H9 (cell line): ENCODE results near the gene HAUS6. TPM values are rescaled to one million over a fixed set of nuclear protein-coding genes. Genes with fewer than 3 reads are reported as not detected.

ENCODE experiments used
- DNase-seq: peaks from one replicate; pipeline ENCODE4 v3.0.0-alpha.2; 2017
- H2AFZ ChIP-seq: one replicate; pipeline ENCODE4 v1.6.1; 2013; ENCODE audit warnings: mild to moderate bottlenecking, low read length, control low read depth, moderate library complexity
- H2AK5ac ChIP-seq: 2 replicates; pipeline ENCODE4 v1.6.1; 2013; ENCODE audit warnings: low read length, control low read depth, mixed read lengths; ENCODE audit not compliant: insufficient read length
- H2BK120ac ChIP-seq: one replicate; pipeline ENCODE4 v1.6.1; 2013; ENCODE audit warnings: low read depth, mild to moderate bottlenecking, low read length, control low read depth, inconsistent platforms; ENCODE audit not compliant: poor library complexity, severe bottlenecking
- H2BK12ac ChIP-seq: 2 replicates; pipeline ENCODE4 v1.6.1; 2013; ENCODE audit warnings: low read length, control low read depth, mixed read lengths, low read depth; ENCODE audit not compliant: insufficient read length
- H2BK15ac ChIP-seq: 2 replicates; pipeline ENCODE4 v1.6.1; 2013; ENCODE audit warnings: low read depth, low read length, control low read depth
- H2BK20ac ChIP-seq: one replicate; pipeline ENCODE4 v1.6.1; 2013; ENCODE audit warnings: low read depth, mild to moderate bottlenecking, low read length, control low read depth, inconsistent platforms; ENCODE audit not compliant: poor library complexity, severe bottlenecking
- H2BK5ac ChIP-seq: 2 replicates; pipeline ENCODE4 v1.6.1; 2013; ENCODE audit warnings: low read length, control low read depth, mixed read lengths; ENCODE audit not compliant: insufficient read length
- H3K14ac ChIP-seq: 2 replicates; pipeline ENCODE4 v1.6.1; 2013; ENCODE audit warnings: low read length, control low read depth; ENCODE audit not compliant: insufficient read depth
- H3K18ac ChIP-seq: 2 replicates; pipeline ENCODE4 v1.6.1; 2013; ENCODE audit warnings: low read depth, mild to moderate bottlenecking, mixed read lengths, low read length, control low read depth; ENCODE audit not compliant: insufficient read length
- H3K23ac ChIP-seq: 2 replicates; pipeline ENCODE4 v1.6.1; 2013; ENCODE audit warnings: low read length, control low read depth, mixed read lengths, low read depth; ENCODE audit not compliant: insufficient read length
- H3K23me2 ChIP-seq: 2 replicates; pipeline ENCODE4 v1.6.1; 2013; ENCODE audit warnings: low read depth, mild to moderate bottlenecking, mixed read lengths, low read length, control low read depth; ENCODE audit not compliant: insufficient read length, poor library complexity, severe bottlenecking
- H3K27ac ChIP-seq: 2 replicates; pipeline ENCODE4 v1.5.1; 2013; ENCODE audit warnings: low read length, control low read depth, mixed read lengths, low read depth; ENCODE audit not compliant: insufficient read length
- H3K27me3 ChIP-seq: 2 replicates; pipeline ENCODE4 v1.6.1; 2013; ENCODE audit warnings: low read length, control low read depth, inconsistent platforms; ENCODE audit not compliant: insufficient read depth
- H3K4ac ChIP-seq: 2 replicates; pipeline ENCODE4 v1.6.1; 2013; ENCODE audit warnings: low read depth, mild to moderate bottlenecking, control low read depth, inconsistent platforms, low read length, moderate library complexity
- H3K4me1 ChIP-seq: 2 replicates; pipeline ENCODE4 v1.6.1; 2013; ENCODE audit warnings: low read length, control low read depth, inconsistent platforms; ENCODE audit not compliant: insufficient read depth
- H3K4me2 ChIP-seq: 2 replicates; pipeline ENCODE4 v1.6.1; 2013; ENCODE audit warnings: low read length, control low read depth, mixed read lengths; ENCODE audit not compliant: insufficient read length, insufficient read depth
- H3K56ac ChIP-seq: 2 replicates; pipeline ENCODE4 v1.6.1; 2013; ENCODE audit warnings: low read depth, mild to moderate bottlenecking, mixed read lengths, low read length, control low read depth; ENCODE audit not compliant: insufficient read length
- H3K79me1 ChIP-seq: 2 replicates; pipeline ENCODE4 v1.6.1; 2013; ENCODE audit warnings: low read depth, mild to moderate bottlenecking, moderate library complexity, low read length, control low read depth, inconsistent platforms; ENCODE audit not compliant: insufficient read depth, poor library complexity, severe bottlenecking
- H3K79me2 ChIP-seq: 2 replicates; pipeline ENCODE4 v1.6.1; 2013; ENCODE audit warnings: low read length, control low read depth, inconsistent platforms; ENCODE audit not compliant: insufficient read depth
- H3K9ac ChIP-seq: 2 replicates; pipeline ENCODE4 v1.6.1; 2013; ENCODE audit warnings: low read length, control low read depth, mixed read lengths; ENCODE audit not compliant: insufficient read length; ENCODE audit errors: extremely low read depth
- H3K9me3 ChIP-seq: one replicate; pipeline ENCODE4 v1.6.1; 2013; ENCODE audit warnings: low read depth, low read length, inconsistent platforms; ENCODE audit not compliant: control insufficient read depth
- H3T11ph ChIP-seq: one replicate; pipeline ENCODE4 v1.6.1; 2013; ENCODE audit warnings: mild to moderate bottlenecking, low read length, control low read depth, inconsistent platforms
- H4K20me1 ChIP-seq: one replicate; pipeline ENCODE4 v1.6.1; 2013; ENCODE audit not compliant: control insufficient read depth, insufficient read length, insufficient read depth
- H4K5ac ChIP-seq: 2 replicates; pipeline ENCODE4 v1.6.1; 2013; ENCODE audit warnings: low read depth, mild to moderate bottlenecking, mixed read lengths, low read length, control low read depth; ENCODE audit not compliant: insufficient read length
- H4K8ac ChIP-seq: replicated peaks from 2 replicates; pipeline ENCODE4 v1.6.1; 2013; ENCODE audit warnings: low read length, control low read depth, mixed read lengths, low read depth; ENCODE audit not compliant: insufficient read length
- H4K91ac ChIP-seq: 2 replicates; pipeline ENCODE4 v1.6.1; 2013; ENCODE audit warnings: low read depth, mild to moderate bottlenecking, moderate library complexity, mixed read lengths, low read length, control low read depth; ENCODE audit not compliant: insufficient read length
- H3K27ac Mint-ChIP-seq, 3 experiments: 2 replicates in 2 of 3; 3 replicates in 1 of 3; pipeline ENCODE4 v1.8.0; 2020 to 2021; ENCODE audit warnings: mixed read lengths in 3 of 3, mild to moderate bottlenecking in 1 of 3, moderate library complexity in 1 of 3
- H3K27me3 Mint-ChIP-seq: 2 replicates; pipeline ENCODE4 v1.8.0; 2021; ENCODE audit warnings: low read depth, mild to moderate bottlenecking, moderate library complexity, mixed read lengths
- H3K36me3 Mint-ChIP-seq, 3 experiments: 2 replicates in 2 of 3; 3 replicates in 1 of 3; pipeline ENCODE4 v1.8.0; 2020 to 2021; ENCODE audit warnings: low read depth in 3 of 3, mixed read lengths in 3 of 3; ENCODE audit not compliant: insufficient read depth in 1 of 3
- H3K4me1 Mint-ChIP-seq, 2 experiments: 2 replicates each; pipeline ENCODE4 v1.8.0; 2020; ENCODE audit warnings: mixed read lengths in 2 of 2
- H3K4me3 Mint-ChIP-seq, 2 experiments: 2 replicates in 1 of 2; 3 replicates in 1 of 2; pipeline ENCODE4 v1.8.0; 2020 to 2021; ENCODE audit warnings: mild to moderate bottlenecking in 2 of 2, mixed read lengths in 2 of 2, moderate library complexity in 1 of 2
- H3K9me3 Mint-ChIP-seq, 2 experiments: 2 replicates in 1 of 2; 3 replicates in 1 of 2; pipeline ENCODE4 v1.8.0; 2020; ENCODE audit warnings: mild to moderate bottlenecking in 2 of 2, mixed read lengths in 2 of 2, moderate library complexity in 1 of 2
- CTCF ChIP-seq: fragments of 200-600 bp; sonication (generic); conservative IDR thresholded peaks from 3 replicates; pipeline ENCODE4 v1.8.0; 2021; ENCODE audit warnings: antibody characterized with exemption, mild to moderate bottlenecking
- WGBS: extraction: QIAGEN DNeasy Blood & Tissue Kit; methylation state at CpG from one replicate; pipeline ENCODE4 v1.1.7; 2013; ENCODE audit warnings: missing lambda C conversion rate, low lambda C conversion rate, mixed read lengths; ENCODE audit not compliant: insufficient read length; ENCODE audit errors: extremely low coverage; 5-methylcytosine and 5-hydroxymethylcytosine counted together
- total RNA-seq: library from RNA; stranded (reverse); gene quantifications from 2 replicates; pipeline ENCODE4 v1.2.1, GENCODE V29; 2021

Gene HAUS6
- total RNA-seq, 1 experiment from 2014 or later: 42.3 TPM

GRCh38 chr9:19036611-19037010, 66.1 kb downstream of the HAUS6 start:
- no peak for DNase-seq
- no peaks in the 10 kb centered on the region for H3K27me3 Mint-ChIP-seq

More at GRCh38 chr9:19036611-19037010, 66.1 kb downstream of the HAUS6 start:
- Mint-ChIP-seq H3K4me1 (peaks cover 8 to 11% of the 10 kb centered on the region in 2 experiments), H3K27ac (no peak overlapping the region), H3K36me3 (peaks cover 5 to 16% (median 6%) of the 10 kb centered on the region in 3 experiments; a peak in 6 of 7 replicates), H3K4me3 (no peak overlapping the region), H3K9me3 (peaks cover 15 to 16% of the 10 kb centered on the region in 2 experiments)
- no peak overlapping the region for H4K5ac ChIP-seq
- no peaks in the 10 kb centered on the region for H3K9me3 ChIP-seq
- H2BK120ac ChIP-seq: no peak overlapping the region
- no peaks in the 10 kb centered on the region for H4K20me1 ChIP-seq
- no peak overlapping the region for H3K23ac ChIP-seq
- no peak overlapping the region for H3T11ph ChIP-seq
- no peaks in the 10 kb centered on the region for H3K27me3 ChIP-seq
- no peak overlapping the region for H3K4me2 ChIP-seq
- H3K18ac ChIP-seq: no peak overlapping the region
- no peaks in the 10 kb centered on the region for H3K4me1 ChIP-seq
- no peak overlapping the region for H2BK20ac ChIP-seq
- no CpG with 5 or more reads among the region's 5 CpGs for WGBS
- H2AK5ac ChIP-seq: no peak overlapping the region
- H2BK12ac ChIP-seq: no peak overlapping the region
- H3K4ac ChIP-seq: no peak overlapping the region
- H3K56ac ChIP-seq: no peak overlapping the region
- H4K8ac ChIP-seq: no peak overlapping the region
- H3K79me1 ChIP-seq: no peaks in the 10 kb centered on the region
- H3K23me2 ChIP-seq: no peaks in the 10 kb centered on the region
- no peak overlapping the region for H2BK5ac ChIP-seq
- no peak overlapping the region for H2AFZ ChIP-seq
- peak; percentile 30; the same call in 1 of the 3 replicates for TF ChIP-seq CTCF
- no peaks in the 10 kb centered on the region for H3K79me2 ChIP-seq
- no peak overlapping the region for H3K14ac ChIP-seq
- no peak overlapping the region for H3K27ac ChIP-seq
- H2BK15ac ChIP-seq: no peak overlapping the region
- no peak overlapping the region for H3K9ac ChIP-seq
- no peak overlapping the region for H4K91ac ChIP-seq
